Mesothelial cell of epicardium (in vitro differentiated cells): ENCODE measurements around the gene C16orf95. TPM values are rescaled to one million over a fixed set of nuclear protein-coding genes. Genes with fewer than 3 reads are reported as not detected.

Experiments
- DNase-seq, 2 experiments: peaks; one replicate each; pipeline ENCODE4 v3.0.0; 2021; ENCODE audit warnings: low spot score in 2 of 2; ENCODE audit not compliant: unreplicated experiment in 2 of 2
- H3K27ac Mint-ChIP-seq: 2 replicates; pipeline ENCODE4 v1.8.0; 2021; ENCODE audit warnings: mixed read lengths
- H3K27me3 Mint-ChIP-seq: 2 replicates; pipeline ENCODE4 v1.8.0; 2021; ENCODE audit warnings: low read depth, mixed read lengths
- H3K36me3 Mint-ChIP-seq: 2 replicates; pipeline ENCODE4 v1.8.0; 2021; ENCODE audit warnings: mixed read lengths
- H3K4me1 Mint-ChIP-seq: 2 replicates; pipeline ENCODE4 v1.8.0; 2021; ENCODE audit warnings: mixed read lengths
- H3K4me3 Mint-ChIP-seq: 2 replicates; pipeline ENCODE4 v1.8.0; 2021; ENCODE audit warnings: mild to moderate bottlenecking, moderate library complexity, mixed read lengths
- H3K9me3 Mint-ChIP-seq: 2 replicates; pipeline ENCODE4 v1.8.0; 2021; ENCODE audit warnings: mixed read lengths
- CTCF ChIP-seq: fragments of 200-600 bp; sonication (generic); IDR thresholded peaks from one replicate; pipeline ENCODE4 v1.5.0; 2021; ENCODE audit warnings: antibody characterized with exemption; ENCODE audit not compliant: unreplicated experiment
- total RNA-seq: library from RNA; stranded (reverse); gene quantifications from 3 replicates; pipeline ENCODE4 v1.2.1, GENCODE V29; 2021

Gene C16orf95
- total RNA-seq, 1 donor from 2014 or later, result 4.6 TPM

GRCh38 chr16:87271256-87271655, 45.9 kb downstream of the C16orf95 start:
- no peak for DNase-seq
- no peaks in the 10 kb centered on the region for H3K36me3 Mint-ChIP-seq
- TF ChIP-seq CTCF, result no peak
- H3K27me3 Mint-ChIP-seq, result peaks cover 22% of the 10 kb centered on the region
- peaks cover 8% of the 10 kb centered on the region for H3K4me1 Mint-ChIP-seq
- H3K4me3 Mint-ChIP-seq, result no peak overlapping the region
- H3K9me3 Mint-ChIP-seq, result peaks cover 3% of the 10 kb centered on the region
- H3K27ac Mint-ChIP-seq, result no peak overlapping the region

- H3K36me3 Mint-ChIP-seq, result no peaks in the 10 kb centered on the region
- peaks cover 5% of the 10 kb centered on the region for H3K4me1 Mint-ChIP-seq
- H3K27me3 Mint-ChIP-seq, result peaks cover 32% of the 10 kb centered on the region
- peaks cover 3% of the 10 kb centered on the region for H3K9me3 Mint-ChIP-seq
- TF ChIP-seq CTCF, result no peak
- no peak for DNase-seq
- H3K4me3 Mint-ChIP-seq, result no peak overlapping the region
- no peak overlapping the region for H3K27ac Mint-ChIP-seq
Observed at GRCh38 chr16:87267566-87267965, 49.6 kb downstream of the C16orf95 start.

GRCh38 chr16:87266846-87267245, 50.3 kb downstream of the C16orf95 start:
- TF ChIP-seq CTCF, result no peak
- Mint-ChIP-seq H3K4me3 (no peak overlapping the region), H3K36me3 (no peaks in the 10 kb centered on the region), H3K27me3 (peaks cover 32% of the 10 kb centered on the region), H3K4me1 (peaks cover 5% of the 10 kb centered on the region), H3K27ac (no peak overlapping the region), H3K9me3 (peaks cover 3% of the 10 kb centered on the region)
- no peak for DNase-seq

- Mint-ChIP-seq H3K4me3 (no peak overlapping the region), H3K36me3 (no peaks in the 10 kb centered on the region), H3K4me1 (peaks cover 5% of the 10 kb centered on the region), H3K27me3 (peaks cover 32% of the 10 kb centered on the region), H3K9me3 (peaks cover 10% of the 10 kb centered on the region), H3K27ac (no peak overlapping the region)
- TF ChIP-seq CTCF, result no peak
- DNase-seq, result no peak
Observed at GRCh38 chr16:87265261-87265660, 51.9 kb downstream of the C16orf95 start.

GRCh38 chr16:87264634-87265033, 52.6 kb downstream of the C16orf95 start:
- no peak for TF ChIP-seq CTCF
- H3K27me3 Mint-ChIP-seq, result peaks cover 32% of the 10 kb centered on the region
- H3K36me3 Mint-ChIP-seq, result no peaks in the 10 kb centered on the region
- no peak overlapping the region for H3K27ac Mint-ChIP-seq
- no peak for DNase-seq
- peaks cover 10% of the 10 kb centered on the region for H3K9me3 Mint-ChIP-seq
- peaks cover 4% of the 10 kb centered on the region for H3K4me1 Mint-ChIP-seq
- H3K4me3 Mint-ChIP-seq, result no peak overlapping the region

GRCh38 chr16:87263418-87264052, 53.7 kb downstream of the C16orf95 start:
- peaks cover 27% of the 10 kb centered on the region for H3K27me3 Mint-ChIP-seq
- no peak for DNase-seq
- H3K27ac Mint-ChIP-seq, result no peak overlapping the region
- H3K4me1 Mint-ChIP-seq, result peaks cover 4% of the 10 kb centered on the region
- H3K36me3 Mint-ChIP-seq, result no peaks in the 10 kb centered on the region
- no peak overlapping the region for H3K4me3 Mint-ChIP-seq
- H3K9me3 Mint-ChIP-seq, result peaks cover 7% of the 10 kb centered on the region
- TF ChIP-seq CTCF, result no peak
